SHP77 treated with DMSO at 0.1 percent for 48 hours (cell line): ENCODE results near the gene RAPGEF1.
"Not testable (repeated sequence)": the region's sequence is repeated elsewhere in the genome, so short reads cannot be mapped to it uniquely, and the experiment has no call there.

Experiments used
- DNase-seq: peaks from one replicate; lab custom pipeline; 2025; lab: John Stamatoyannopoulos, UW

Gene RAPGEF1

DNA sequence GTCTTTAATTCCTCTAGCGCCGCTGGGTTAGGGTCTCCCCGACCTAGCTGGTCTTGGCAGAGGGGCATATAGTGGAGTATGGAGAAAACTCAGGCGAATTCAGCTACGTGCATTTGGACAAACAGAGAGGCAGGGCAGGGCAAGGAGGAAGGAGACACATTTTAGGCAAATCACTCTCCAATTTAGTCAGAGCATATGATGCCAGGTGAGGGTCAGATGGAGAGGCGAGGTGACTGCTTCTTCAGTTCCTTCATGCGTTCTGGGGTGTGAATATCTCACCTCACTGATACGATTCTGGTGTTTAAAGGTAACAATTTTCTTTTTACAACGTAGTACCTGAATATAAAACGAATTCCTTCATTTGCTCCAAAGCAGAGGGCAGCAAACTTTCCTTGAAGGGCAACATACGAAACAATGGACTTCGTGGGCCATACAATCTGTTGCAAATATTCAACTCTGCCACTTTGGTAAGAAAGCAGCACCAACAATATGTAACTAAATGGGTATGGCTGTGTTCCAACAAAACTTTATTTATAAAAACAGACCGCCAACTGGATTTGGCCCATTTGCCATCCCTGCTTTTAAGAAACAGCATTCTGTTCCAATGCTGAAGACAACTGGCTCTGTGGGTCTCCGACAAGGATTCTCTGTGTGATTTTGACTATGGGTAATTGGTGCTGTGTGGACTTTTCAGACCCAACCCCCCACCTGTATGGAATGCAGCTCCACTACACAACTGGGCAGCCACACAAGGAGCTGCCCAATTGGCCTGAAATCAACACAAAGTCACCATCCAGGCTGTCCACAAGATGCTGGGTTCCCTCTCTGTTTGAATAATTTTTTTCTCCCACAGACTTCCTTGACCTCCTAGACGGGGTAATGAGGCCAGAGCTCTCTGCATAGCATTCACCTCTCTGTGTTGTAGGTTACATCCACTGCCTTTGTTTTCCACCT lies 53.8 kb downstream of the RAPGEF1 start:
- no peak for DNase-seq

DNA sequence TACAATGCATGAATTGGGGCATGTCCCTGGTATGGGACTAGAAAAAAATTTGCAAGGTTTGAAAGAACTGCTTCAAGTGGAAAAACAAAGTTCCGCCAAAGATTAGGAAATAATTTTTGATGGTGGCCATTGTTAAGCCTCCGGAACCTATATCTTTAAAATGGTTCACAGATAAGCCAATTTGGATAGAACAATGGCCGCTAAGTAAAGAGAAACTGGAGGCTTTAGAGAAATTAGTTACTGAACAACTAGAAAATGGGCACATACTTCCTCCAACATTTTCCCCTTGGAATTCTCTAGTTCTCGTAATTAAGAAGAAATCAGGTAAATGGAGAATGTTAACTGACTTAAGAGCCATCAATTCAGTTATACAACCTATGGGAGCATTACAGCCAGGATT lies 56.8 kb downstream of the RAPGEF1 start:
- DNase-seq = not testable (repeated sequence)

DNA sequence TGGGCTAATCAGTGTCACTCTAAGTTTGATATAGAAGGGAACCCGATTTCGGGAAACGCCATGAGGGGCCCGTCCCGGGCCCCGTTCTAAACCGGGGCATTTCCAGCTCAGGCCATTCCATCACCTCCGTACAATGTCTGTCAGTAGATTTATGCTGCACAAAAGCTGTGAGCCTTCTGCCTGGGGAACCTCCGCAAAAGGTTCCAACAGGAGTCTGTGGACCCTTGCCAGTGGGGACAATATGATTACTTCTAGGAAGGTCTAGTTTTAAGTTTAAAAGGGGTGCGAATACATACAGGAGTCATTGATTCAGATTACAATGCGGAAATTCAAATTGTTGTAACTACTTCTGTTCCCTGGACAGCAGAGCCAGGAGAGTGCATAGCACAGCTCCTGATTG lies 57.6 kb downstream of the RAPGEF1 start:
- no peak for DNase-seq

DNA sequence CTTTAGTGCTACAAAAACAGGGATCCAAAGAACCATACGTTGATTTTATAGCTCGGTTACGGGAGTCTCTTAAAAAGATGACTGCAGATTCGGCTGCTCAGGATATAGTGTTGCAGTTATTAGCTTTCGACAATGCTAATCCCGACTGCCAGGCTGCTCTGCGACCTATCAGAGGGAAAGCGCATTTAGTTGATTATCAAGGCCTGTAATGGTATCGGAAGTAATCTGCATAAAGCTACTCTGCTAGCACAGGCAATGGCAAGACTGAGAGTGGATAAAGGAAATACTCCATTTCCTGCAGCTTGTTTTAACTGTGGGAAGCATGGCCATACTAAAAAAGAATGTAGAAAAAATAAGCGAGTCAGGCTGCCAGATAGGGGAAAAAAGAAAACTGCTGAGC lies 58.0 kb downstream of the RAPGEF1 start:
- DNase-seq = not testable (repeated sequence)

DNA sequence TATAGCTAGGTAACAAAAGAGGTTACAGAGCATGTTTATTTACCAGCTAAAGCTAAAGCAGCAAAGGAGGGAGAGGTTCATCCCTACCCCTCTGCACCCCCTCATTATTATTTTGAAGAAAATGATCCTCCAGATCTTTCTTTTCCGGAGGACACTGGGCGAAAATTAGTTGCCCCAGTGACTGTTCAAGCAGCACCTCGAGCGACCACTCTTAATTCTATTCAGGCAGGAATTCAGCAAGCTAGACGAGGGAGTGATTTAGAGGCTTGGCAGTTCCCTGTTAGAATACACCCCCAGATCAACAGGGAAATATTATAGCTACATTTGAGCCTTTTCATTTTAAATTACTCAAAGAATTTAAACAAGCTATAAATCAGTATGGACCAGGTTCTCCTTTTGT lies 58.8 kb downstream of the RAPGEF1 start:
- DNase-seq = not testable (repeated sequence)

DNA sequence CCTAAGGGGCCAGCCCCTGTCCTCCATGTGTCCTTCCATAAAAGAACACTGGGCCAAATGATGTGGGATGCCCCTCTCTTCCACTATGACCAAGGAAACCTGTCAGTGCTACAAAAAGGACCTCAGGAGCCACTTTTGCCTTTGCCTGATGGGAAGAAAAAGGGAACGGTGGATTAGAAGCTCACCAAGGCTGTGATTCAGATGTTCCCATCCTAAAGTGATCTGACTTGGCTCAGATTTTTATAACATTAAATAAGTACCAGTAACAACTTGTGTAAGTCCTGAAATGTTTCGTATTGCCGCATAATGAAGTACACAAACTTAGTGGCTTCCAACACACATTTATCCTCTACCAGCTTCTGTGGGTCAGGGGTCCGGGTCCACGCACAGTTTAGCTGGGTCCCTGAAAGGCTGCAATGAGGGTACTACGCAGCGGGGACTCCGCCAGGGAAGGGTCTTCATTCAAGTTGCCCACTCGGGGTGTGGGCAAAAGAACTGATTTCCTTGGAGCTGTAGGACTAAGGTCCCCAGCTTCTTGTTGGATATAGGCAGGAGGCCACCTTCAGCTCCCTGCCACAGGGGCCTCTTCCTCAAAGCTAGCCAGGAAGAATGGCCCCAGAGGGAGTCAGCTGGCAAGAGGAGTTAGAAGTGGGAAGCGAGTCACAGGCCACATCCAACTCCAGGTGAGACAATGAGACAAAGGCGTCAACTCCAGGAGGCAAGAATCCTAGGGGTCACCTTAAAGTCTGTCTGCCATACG lies 60.4 kb downstream of the RAPGEF1 start:
- no peak for DNase-seq

DNA sequence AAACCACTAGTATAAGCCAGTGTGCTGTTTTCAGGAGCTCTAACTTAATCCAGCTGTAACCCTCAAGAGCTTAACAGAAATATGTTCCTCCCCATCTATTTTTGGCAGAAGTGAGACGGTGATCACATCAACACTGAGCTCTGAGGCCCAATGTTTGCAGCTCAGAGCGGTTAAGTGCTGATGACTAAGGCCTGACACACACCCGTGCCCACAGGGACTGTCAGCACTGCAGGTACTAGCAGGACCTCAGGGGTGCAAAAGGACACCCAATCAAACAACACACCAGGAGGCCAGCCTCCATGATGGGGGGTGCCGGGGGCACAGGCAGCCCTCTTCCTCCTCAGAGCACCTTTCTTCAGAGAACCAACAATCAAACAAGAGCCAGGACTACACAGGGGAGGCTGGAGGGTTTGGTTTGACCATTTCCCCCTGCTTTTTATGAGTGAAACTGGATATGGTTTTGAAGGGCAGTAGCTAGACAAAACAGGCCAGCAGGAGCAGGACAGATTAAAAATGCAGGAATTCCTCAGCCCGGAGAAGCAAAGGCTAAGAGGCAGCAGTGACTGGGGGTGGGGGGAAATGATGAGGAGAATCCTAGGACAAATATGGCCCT lies 61.3 kb downstream of the RAPGEF1 start:
- DNase-seq = peak; percentile 83

DNA sequence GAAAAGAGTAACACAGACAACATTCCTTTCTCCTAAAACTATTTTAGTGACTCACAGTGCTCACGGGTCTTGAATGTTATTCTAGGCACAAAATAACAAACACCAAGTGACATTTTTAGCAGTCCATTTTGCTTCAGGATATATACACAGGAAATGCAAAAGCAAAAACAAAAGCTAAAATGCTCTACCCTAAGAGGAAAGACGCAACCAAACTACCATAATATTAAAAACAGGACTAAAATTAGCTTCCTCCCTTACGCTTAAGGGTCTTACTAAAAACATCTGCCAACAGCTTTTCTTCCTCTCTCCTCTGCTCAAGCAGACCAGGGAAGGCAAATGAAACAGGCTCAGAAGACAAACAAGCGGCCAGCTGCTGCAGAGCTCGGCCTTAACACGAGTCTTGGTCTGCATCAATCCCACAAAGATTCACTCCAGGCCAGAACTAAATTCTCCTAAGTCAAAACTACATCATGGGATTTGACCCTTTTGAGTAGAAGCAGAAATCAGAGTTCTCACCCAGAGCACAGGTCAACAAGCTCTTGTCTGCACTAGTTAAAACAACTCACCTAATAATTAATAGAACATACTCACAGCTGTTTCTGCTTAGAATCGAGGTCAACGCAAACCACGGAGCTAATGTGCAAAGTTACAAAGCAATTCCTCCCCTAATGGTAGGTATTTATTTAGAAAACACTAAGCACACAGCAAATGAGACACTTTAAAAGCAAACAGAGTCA lies 62.3 kb downstream of the RAPGEF1 start:
- DNase-seq = peak; percentile 40

DNA sequence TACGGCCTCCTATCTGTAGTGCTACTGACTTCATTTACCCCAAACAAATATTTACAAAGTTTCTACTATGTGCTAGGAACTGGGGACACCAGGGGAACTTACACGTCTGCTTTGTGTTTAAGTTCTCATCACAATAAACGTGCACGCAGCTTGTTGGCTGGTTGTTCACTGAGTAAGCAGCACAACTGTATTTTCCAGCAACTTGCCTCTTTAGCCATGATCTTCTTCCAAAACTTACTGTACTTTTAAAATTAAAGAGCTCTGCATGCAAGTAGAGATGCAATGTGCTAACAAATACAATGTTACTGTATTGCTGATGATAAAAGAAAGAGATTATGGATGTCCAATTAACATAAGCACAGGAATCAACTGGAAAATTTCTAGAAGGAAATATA lies 62.8 kb downstream of the RAPGEF1 start:
- DNase-seq = no peak

DNA sequence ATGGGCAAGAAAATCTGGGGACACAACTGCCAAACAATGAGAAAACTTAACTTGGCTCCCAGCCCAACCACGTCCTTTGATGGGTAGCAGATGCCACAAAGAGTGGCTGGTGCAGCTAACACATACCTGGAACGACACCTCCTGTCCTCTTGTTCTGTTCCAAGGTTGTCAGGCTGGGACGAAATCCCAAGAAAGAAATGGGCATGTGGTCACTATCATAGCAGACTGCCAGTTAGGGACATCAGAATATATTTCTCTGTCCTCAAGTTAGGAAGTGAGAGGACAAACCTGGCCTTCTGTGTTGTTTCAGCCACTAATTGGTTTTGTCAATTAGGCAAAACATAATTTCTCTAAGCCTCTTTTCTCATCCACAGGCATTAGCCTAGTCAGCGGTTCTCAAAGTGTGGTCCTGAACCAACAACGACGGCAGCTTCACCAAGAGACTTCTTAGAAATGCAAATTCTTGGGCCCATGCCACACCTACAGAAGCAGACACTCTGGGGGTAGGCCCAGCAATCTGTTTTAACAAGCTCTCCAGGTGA lies 63.4 kb downstream of the RAPGEF1 start:
- DNase-seq = no peak

DNA sequence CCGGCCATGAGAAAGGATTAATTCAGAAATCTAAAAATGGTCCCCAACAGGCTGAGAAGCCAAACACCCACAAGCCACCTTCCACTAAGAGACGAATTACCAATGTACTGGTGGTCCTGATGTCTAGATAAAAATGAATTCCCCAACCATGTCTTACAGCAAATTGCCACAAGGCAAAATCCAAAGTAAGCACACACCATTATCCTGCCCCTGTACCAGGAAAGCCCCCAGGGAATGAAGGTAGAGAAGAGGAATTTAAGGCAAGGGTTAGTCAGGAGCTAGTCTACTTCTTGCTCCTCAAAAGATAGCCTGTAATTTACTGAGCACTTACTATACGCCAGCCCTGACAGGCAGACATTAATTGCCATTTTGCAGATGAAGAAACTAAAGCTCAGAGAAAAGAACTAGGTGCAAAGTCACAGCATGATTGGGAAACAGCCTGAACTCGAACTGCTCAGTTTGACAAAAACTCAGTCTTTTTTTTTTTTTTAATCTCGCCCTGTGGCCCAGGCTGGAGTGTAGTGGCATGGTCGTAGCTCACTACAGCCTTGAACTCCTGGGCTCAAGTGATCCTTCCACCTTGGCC lies 64.3 kb downstream of the RAPGEF1 start:
- DNase-seq = no peak

DNA sequence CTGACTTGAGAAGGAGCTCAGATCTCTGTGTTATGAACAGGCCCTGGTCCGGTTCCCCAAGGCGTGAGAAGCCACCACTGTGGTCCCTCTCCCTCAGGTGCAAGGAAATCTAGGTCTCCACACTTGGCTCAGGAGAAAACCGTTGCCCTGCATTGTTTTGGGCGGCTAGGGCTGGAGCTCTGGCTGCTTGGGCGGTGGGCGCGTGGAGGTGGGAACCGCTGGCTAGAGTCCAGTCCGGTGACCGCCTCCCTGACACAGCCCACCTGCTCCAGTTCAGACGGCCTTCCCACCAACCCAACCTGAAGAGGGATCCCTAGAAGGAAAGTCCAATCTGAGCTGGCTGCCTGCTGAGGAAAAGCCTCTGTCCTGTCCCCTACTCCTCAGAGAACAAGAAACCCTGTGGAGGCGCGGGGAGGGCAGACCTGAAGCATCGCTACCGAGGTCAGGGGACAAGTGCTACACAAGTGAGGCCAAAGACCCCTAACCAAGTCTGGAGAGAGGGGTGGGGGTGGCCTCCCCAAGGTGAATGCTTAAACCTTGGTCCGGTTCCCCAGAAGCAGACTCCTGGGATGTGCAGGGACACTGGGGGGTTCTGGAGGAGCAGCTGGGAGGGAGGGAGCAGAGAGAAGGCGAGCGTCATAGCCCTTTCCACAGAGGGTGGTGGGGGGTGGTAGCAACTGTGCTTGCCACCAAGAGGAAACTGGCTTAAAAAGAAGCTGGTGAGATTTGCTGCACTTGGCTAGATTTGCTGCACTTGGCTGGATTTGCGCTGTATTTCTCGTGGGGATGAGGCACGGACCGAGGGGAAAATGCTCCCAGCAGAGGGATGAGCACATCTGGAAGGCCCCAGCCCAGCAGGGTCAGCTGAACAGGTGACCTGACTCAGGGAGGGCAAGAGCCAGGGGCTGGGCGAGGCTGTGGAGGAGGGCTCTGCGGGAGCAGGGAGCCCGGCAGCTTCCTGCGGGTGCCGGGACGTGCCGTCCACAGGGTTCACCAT lies 65.2 kb downstream of the RAPGEF1 start:
- no peak for DNase-seq

DNA sequence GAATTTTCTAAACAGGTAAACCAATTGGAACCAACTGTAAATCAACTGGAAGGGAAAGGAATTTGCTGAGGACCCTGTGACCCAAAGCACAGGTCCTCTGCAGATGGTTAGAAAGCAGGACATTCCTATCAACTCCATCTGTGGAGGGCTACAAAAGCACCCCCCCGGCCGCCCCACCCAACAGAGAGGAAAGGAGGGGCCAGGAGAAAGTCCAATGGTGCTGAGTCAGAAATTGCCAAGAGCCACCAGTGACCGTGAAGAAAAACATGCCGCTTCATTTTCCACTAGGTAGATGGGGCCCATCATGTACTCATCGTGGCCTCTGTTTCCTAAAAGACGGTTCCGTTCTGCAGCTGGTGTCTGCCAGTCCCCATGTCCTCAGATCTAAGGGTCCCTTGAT lies 66.3 kb downstream of the RAPGEF1 start:
- DNase-seq = no peak

DNA sequence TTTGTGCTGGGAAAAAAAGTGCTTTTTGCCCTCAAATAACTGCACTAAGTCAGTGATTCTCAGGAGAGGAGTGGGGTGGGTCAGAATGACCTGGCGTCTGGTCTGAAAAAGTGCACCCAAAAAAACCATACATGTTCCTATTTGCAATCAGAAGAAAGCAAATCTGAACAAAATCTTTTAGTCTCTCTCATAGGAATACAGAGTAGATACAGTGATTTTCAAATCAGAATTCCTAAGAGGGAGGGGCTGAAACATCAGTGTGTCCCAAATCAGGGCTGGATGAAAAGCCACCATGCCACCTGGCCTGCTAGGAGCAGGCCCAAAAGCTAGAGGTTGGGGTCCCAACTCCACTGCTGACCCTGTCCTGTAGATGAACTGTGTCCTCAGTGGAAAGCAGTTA lies 66.8 kb downstream of the RAPGEF1 start:
- DNase-seq = no peak

DNA sequence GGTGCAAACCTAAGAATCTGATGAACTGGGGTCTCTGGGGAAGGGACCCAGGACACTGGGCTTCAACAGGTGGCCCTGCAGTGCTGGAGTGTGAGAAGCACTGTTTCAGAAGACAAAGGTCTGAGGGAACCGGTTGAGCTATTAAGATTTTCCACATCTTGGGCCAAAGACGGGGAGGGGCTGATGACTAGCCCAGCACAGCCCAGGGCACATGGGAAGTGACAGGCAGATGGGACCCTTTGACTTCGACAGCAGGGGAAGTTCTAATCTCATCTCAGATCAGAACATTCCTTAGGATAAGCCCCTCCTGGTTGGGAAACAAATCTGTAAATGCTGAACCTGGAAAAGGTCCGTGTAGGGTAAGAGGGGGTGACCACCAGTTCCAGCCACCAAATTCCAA lies 67.4 kb downstream of the RAPGEF1 start:
- DNase-seq = no peak

DNA sequence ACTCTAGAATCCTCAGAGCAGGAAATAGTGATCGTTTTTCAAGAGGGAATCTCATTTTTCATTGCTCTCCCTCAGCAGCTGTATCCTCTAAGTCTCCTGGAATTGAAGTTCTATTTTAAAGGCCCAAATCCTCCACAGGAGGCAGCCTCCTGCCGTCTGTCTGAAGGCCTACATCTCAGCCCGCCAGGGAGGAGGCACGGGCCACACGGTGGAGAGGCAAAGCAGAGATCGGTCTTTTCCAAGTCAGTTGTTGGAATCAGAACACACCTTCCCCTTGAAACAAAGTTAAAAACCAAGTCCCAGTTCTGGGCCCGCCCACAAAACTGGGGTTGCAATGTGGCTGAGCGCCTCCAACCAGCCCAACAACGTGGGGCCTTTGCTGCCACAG lies 68.7 kb downstream of the RAPGEF1 start:
- DNase-seq = no peak

DNA sequence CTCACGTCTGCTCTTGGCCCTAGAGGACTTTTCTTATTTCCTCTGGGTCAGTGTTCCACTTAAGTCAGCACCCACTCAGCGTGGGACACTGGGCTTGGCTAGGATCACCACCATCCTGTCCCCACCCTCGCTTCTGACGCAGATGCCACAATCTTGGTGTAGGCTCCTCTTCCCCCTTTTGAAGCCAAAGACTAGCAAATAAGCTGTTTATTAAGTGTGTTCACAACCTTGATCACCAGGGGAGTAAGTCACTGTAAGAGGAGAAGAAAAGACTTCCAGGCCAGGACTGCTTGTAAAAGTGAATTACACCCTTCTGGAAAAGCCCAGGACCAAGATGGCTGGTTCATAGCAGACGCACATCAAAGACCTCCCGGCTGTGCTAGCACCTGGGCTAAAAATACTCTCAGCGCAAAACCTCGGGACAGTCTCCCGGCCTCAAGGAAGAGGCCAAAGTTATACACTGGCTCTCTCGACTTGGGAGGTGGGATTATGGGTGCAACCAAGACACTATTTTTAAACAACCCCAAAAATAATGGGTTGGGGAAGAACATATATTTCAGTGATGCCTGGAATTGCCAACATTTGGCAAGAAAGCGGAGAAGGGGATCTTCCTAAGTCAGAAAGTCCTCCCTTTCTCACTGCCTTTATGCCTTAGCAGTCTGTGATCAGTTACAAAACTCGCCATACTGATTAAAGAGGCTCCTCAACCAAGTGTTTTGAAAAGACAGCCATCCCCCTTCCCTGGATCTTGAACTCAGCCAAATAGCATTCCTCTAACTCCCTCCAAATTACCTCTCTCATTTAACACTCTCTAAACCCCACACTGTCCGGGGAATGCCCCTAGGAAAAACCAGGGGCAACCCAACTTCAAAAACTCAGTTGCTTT lies 69.4 kb downstream of the RAPGEF1 start:
- no peak for DNase-seq

DNA sequence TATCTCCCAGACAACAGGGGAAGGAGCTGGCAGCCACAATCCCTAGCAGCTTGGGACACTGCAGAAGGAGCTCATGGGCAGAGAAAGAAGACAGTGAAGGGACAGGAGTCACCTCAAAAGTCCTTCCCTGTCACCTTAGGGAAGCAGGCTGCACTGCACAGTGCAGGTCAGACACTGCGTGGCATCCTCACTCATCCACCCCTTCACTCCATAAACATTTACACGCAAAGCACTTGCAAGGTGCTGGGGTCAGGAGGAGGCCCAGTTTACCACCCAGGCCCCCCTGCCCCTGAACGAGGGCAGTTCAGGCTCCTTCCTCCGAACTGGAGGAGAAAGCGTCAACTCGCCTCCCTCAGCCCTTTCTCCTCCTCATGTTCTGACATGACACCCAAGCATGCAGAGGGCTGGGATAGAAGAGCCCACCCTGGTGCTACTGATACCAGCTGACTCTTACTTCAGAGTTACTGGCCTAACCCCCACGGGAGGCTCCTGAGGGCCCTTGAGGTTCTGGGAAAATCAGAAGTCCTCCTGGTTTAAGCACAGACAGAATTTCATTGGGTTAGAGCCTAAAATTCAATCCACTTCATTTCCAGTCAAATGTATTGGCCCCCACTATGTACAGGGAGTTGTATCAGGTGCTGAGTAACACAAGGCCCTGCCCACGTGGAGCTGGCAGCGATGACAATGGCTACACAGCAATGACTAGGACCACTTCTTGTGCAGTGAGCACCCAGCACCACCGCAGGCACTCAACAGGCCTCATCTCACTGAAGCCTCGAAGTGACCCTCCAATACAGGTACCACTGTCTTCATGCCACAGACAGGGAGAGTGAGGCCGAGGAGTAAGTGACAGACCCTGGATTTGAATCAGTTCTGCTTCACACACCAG lies 70.4 kb downstream of the RAPGEF1 start:
- no peak for DNase-seq
